HG03457 (cell line): ENCODE results near the gene SLC16A4.
"Not testable (repeated sequence)": the region's sequence is repeated elsewhere in the genome, so short reads cannot be mapped to it uniquely, and the experiment has no call there.

Source experiments
- ATAC-seq: cut with Tn5 transposase; IDR thresholded peaks from one replicate; pipeline ENCODE4 v1.9.1; 2021; ENCODE audit warnings: moderate number of reproducible peaks; ENCODE audit not compliant: unreplicated experiment

SLC16A4 gene

DNA sequence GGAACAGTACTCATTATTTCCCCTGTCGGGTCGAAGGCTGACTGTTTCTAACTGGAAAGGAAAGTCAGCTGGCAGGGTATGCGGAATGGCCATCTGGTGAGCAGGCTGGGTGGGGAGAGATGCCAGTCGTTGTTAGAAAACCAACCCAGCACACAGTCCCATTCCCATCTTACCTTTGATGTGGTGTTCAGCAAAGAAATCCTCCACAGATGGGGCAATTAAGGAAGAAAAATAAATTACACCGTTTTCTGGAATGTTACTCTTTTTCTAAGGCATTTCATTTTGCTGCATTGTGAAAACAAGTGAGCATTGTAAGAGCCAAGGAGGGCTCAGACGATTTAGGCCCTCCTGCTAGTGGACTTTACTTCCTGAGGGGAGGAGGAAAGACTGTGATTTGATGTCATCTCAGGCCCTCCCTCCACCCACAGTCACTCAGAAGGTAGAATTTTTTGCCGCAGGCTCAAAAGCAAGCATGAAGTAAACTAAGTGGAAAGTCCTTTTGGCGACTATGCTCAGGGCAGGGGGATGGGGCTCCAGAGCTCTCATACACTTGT is at the start of gene SLC16A4:
SLC16A4 (minus strand) TSS at position 335 of the 554 bp plus-strand sequence. CDS start 1,703 bp downstream, outside the sequence.
- ATAC-seq, result no peak

DNA sequence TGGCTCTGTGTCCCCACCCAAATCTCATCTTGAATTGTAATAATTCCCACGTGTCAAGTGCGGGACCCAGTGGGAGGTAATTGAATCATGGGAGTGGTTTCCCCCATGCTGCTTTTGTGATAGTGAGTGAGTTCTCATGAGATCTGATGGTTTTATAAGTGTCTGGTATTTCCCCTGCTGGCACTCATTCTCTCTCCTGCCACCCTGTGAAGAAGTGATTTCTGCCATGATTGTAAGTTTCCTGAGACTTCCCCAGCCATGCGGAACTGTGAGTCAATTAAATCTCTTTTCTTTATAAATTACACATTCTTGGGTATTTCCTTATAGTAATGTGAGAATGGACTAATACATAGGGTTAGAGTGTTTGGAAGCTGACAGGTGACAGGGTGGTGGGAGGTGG is 49.0 kb upstream of the SLC16A4 start:
- not testable (repeated sequence) for ATAC-seq

DNA sequence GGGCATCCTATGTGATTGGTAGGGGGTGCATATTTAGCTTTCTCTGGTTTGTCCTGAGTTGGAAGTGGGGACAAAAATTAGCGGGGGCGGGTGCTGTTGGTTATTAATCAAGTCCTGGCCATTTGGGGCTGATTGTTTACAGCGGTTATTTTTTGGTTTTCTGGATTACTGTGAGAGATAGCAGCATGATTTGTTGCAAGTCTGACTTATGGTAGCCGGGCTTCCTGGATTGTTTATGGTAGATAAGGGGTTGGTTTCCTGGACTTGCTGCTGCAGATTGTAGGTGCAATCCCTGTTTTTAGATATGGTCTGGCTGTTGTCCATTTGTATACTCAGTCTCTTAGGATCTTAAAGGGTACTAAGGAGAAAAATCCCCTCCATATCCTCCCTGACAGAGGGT is 48.1 kb upstream of the SLC16A4 start:
- no peak for ATAC-seq

DNA sequence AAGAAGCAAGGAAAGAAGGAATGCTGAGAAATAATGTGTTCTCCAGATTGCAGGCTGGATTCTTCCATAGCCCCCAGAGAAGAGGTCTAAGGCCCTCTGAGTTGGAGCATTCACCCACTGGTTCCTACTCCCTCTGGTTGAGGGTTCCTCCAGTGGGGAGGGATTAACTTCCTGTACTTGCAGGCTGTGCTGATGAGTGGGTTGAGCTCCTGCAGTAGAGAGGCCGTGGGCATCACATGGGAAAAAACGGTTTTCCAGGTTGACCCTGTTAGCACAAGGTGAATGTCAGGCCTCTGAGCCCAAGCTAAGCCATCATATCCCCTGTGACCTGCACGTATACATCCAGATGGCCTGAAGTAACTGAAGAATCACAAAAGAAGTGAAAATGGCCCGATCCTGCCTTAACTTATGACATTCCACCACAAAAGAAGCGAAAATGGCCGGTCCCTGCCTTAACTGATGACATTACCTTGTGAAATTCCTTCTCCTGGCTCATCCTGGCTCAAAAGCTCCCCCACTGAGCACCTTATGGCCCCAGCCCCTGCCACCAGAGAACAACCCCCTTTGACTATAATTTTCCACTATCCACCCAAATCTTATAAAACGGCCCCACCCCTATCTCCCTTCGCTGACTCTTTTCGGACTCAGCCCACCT is 46.9 kb upstream of the SLC16A4 start:
- not testable (repeated sequence) for ATAC-seq

GRCh38 chr1:110436635-110437034 is 45.8 kb upstream of the SLC16A4 start:
- ATAC-seq, result no peak

- ATAC-seq, result no peak
These were observed 44.1 kb upstream of the SLC16A4 start for GRCh38 chr1:110434946-110435345.

- ATAC-seq, result no peak
These were observed 43.0 kb upstream of the SLC16A4 start for GRCh38 chr1:110433803-110434202.

- ATAC-seq, result no peak
These were observed 42.4 kb upstream of the SLC16A4 start for GRCh38 chr1:110433213-110433612.

DNA sequence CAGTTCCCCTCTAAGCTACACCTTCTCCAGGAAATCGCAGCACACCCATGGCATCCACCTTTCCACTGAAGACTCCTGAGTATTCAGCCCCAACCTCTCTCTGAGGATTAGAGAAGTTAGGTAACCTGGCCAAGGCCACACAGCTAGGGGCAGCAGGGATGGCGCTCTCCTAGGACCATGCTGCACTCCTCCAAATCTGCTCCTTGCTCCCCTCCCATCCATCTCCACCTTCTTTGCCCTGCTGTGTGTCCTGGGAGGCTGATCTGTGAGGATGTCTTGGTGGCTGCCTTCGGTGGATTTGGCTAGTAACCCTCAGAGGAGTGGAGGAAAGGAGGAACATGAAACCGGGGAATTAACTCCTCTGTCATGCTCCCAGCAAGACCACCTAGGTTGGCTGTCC is 40.1 kb upstream of the SLC16A4 start:
- ATAC-seq, result no peak

GRCh38 chr1:110430366-110430765 is 39.5 kb upstream of the SLC16A4 start:
- ATAC-seq, result no peak

- ATAC-seq, result no peak
These were observed 38.1 kb upstream of the SLC16A4 start for GRCh38 chr1:110428946-110429345.

GRCh38 chr1:110426854-110427253 is 36.0 kb upstream of the SLC16A4 start:
- no peak for ATAC-seq

- ATAC-seq, result no peak
These were observed 34.9 kb upstream of the SLC16A4 start for GRCh38 chr1:110425612-110426152.

GRCh38 chr1:110424699-110425611 is 34.1 kb upstream of the SLC16A4 start:
- ATAC-seq, result no peak

- ATAC-seq, result no peak
These were observed 30.3 kb upstream of the SLC16A4 start for GRCh38 chr1:110420874-110421793.

DNA sequence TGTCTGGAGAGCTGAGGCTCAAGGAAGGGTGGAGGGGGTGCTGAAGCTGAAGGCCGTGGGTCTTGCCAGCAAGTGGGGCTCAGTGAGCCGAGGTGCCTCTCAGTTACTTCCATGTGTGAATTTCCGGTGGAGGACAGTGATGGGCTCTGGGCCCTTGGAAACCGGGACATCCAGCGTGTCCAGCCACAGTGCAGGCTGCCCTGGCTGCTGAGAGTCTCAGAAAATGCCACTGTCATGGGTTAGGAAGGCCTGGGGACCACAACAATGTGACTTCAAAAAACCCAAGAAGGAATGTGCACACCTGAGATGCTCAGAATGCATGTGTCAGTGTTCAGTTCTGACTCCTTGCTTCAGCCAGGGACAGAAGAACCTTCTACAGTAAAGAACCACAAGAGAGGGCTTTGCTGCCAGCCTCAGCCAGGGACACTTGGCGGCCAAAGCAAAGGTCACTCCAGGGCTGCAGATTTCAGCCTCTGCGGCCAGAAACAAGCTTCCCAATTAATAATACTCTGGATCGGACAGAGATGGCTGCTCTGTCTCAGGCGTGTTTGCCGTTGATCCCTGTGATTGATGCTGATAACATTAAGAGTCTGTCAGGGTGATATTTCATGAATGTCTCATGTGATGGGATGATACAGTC is 29.3 kb upstream of the SLC16A4 start:
- no peak for ATAC-seq

- no peak for ATAC-seq
These were observed 27.9 kb upstream of the SLC16A4 start for GRCh38 chr1:110418729-110419128.

DNA sequence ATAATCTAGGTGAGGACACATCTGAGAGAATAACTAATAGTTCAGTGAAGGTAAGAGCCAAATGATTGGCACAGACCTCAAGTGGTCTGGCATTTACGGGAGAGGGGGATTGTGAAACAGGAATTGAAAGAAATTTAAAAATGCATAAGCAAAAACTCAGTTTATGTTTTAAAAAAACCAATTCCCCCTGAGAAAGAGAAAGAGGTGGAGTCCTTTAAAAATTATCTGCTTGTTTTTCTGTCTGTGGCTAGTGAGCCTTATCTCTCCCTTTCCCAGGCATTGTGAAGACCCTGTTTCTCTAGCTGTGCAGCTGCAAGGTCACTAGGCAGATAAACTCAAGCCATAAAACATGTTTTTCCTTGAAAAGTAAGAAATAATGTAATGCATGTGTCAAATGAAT is 22.2 kb upstream of the SLC16A4 start:
- ATAC-seq, result not testable (repeated sequence)

GRCh38 chr1:110412576-110412975 is 21.8 kb upstream of the SLC16A4 start:
- no peak for ATAC-seq

DNA sequence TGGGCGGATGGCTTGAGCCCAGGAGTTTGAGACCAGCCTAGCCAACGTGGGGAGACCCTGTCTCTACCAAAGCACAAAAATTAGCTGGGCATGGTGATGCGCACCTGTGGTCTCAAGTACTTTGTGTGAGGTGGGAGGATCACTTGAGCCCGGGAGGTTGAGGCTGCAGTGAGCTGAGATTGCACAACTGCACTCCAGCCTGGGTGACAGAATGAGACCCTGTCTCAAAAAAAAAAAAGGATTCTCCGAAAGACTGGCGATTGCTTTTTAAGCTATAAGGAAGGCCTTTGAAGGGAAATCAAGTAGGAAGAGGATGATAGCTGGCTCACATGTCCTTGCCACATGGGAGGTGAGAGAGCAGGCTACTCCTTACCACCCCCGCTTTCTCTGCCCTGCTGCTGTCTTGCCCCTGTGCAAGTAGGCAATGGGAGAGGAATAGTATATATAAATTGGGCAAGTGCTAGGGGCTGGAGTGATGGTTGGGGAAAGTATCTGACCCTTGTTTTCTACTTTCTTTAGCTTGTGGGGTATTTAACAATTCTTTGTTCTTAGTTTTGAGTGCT is 20.4 kb upstream of the SLC16A4 start:
- no peak for ATAC-seq
